Activated naive CD4-positive, alpha-beta T cell treated with anti-CD3 and anti-CD28 coated beads, Interleukin-2, amount 10 ng/mL, durations not matched to agents 7 days and 5 days (primary cell): ENCODE results near the gene CD19.
A peak's percentile ranks its signal among the peaks of the same experiment; 100 is the strongest.
"Not testable (repeated sequence)": the region's sequence is repeated elsewhere in the genome, so short reads cannot be mapped to it uniquely, and the experiment has no call there.

Experiments used
- CTCF ChIA-PET: fragments of 350-600 bp; sonication (Branson Sonifier 250); formaldehyde crosslinking; loops from one replicate; lab custom pipeline; 2021; ENCODE audit warnings: antibody characterized with exemption; lab: Charles Lee
- DNase-seq: peaks from one replicate; pipeline ENCODE4 v3.0.0-alpha.2; 2020
- H3K27ac Mint-ChIP-seq: one replicate; pipeline ENCODE4 v1.8.0; 2021; ENCODE audit warnings: mild to moderate bottlenecking, moderate library complexity, mixed read lengths
- H3K27me3 Mint-ChIP-seq: one replicate; pipeline ENCODE4 v1.8.0; 2021; ENCODE audit warnings: mild to moderate bottlenecking, mixed read lengths
- H3K36me3 Mint-ChIP-seq: one replicate; pipeline ENCODE4 v1.8.0; 2021; ENCODE audit warnings: mixed read lengths
- H3K4me1 Mint-ChIP-seq: one replicate; pipeline ENCODE4 v1.8.0; 2021; ENCODE audit warnings: mixed read lengths
- H3K4me3 Mint-ChIP-seq: one replicate; pipeline ENCODE4 v1.8.0; 2021; ENCODE audit warnings: mild to moderate bottlenecking, moderate library complexity, mixed read lengths
- H3K9me3 Mint-ChIP-seq: one replicate; pipeline ENCODE4 v1.8.0; 2021; ENCODE audit warnings: mixed read lengths

The CD19 gene

GRCh38 chr16:28923231-28923587, 8.6 kb upstream of the CD19 start:
- peak overlapping the region; percentile 36 for H3K4me3 Mint-ChIP-seq
- peaks cover 25% of the 10 kb centered on the region for H3K4me1 Mint-ChIP-seq
- CTCF ChIA-PET: interaction anchor here (0.8 to 1.8 kb wide), 4 partner anchors 13 to 49 kb away, joined by 3 to 10 read pairs (median 4); no protein-coding TSS in a partner anchor
- peak overlapping the region; percentile 74 for H3K27ac Mint-ChIP-seq
- H3K9me3 Mint-ChIP-seq: no peaks in the 10 kb centered on the region
- H3K36me3 Mint-ChIP-seq: peaks cover 19% of the 10 kb centered on the region
- no peak for DNase-seq
- H3K27me3 Mint-ChIP-seq: no peaks in the 10 kb centered on the region

GRCh38 chr16:28923652-28924398, 7.9 kb upstream of the CD19 start:
- DNase-seq: no peak
- Mint-ChIP-seq H3K36me3 (peaks cover 19% of the 10 kb centered on the region), H3K27ac (peak overlapping the region; percentile 99), H3K27me3 (no peaks in the 10 kb centered on the region), H3K4me3 (peak overlapping the region; percentile 94), H3K4me1 (peaks cover 25% of the 10 kb centered on the region), H3K9me3 (no peaks in the 10 kb centered on the region)
- CTCF ChIA-PET: interaction anchor here (1.4 to 1.8 kb wide), 2 partner anchors 13 to 21 kb away, joined by 4 to 10 read pairs; no protein-coding TSS in a partner anchor

GRCh38 chr16:28924399-28924761, 7.4 kb upstream of the CD19 start:
- Mint-ChIP-seq H3K9me3 (no peaks in the 10 kb centered on the region), H3K27ac (peak overlapping the region; percentile 99), H3K4me1 (peaks cover 25% of the 10 kb centered on the region), H3K27me3 (no peaks in the 10 kb centered on the region), H3K36me3 (peaks cover 16% of the 10 kb centered on the region), H3K4me3 (peak overlapping the region; percentile 94)
- DNase-seq: no peak
- CTCF ChIA-PET: no interaction called here

GRCh38 chr16:28924762-28925385, 6.9 kb upstream of the CD19 start, which contains the start of gene RABEP2:
TSS of gene RABEP2 (minus strand) at chr16:28925238. CDS start at chr16:28925163, 75 bp downstream.
- peak; percentile 96 for DNase-seq
- Mint-ChIP-seq H3K36me3 (peaks cover 13% of the 10 kb centered on the region), H3K4me1 (peaks cover 25% of the 10 kb centered on the region), H3K27ac (peak within 1 kb of the TSS; percentile 99), H3K4me3 (peak within 1 kb of the TSS; percentile 94), H3K9me3 (no peaks in the 10 kb centered on the region), H3K27me3 (no peaks in the 10 kb centered on the region)
- CTCF ChIA-PET: interaction anchor here (0.6 to 1.6 kb wide), 2 partner anchors 11 to 20 kb away, joined by 3 to 4 read pairs; no protein-coding TSS in a partner anchor

GRCh38 chr16:28925386-28926228, 6.2 kb upstream of the CD19 start:
- Mint-ChIP-seq H3K27me3 (no peaks in the 10 kb centered on the region), H3K4me1 (peaks cover 28% of the 10 kb centered on the region), H3K36me3 (peaks cover 12% of the 10 kb centered on the region)

GRCh38 chr16:28926284-28926683, 5.5 kb upstream of the CD19 start:
- CTCF ChIA-PET: interaction anchor here (1.6 to 2.0 kb wide), 2 partner anchors 10 to 19 kb away, joined by 3 to 8 read pairs; no protein-coding TSS in a partner anchor
- DNase-seq, H3K27me3 Mint-ChIP-seq, H3K36me3 Mint-ChIP-seq, H3K9me3 Mint-ChIP-seq: not testable (repeated sequence)
- peaks cover 34% of the 10 kb centered on the region for H3K4me1 Mint-ChIP-seq
- H3K27ac Mint-ChIP-seq: peak overlapping the region; percentile 99
- H3K4me3 Mint-ChIP-seq: peak overlapping the region; percentile 94

More at GRCh38 chr16:28925386-28926228, 6.2 kb upstream of the CD19 start:
- Mint-ChIP-seq H3K9me3 (no peaks in the 10 kb centered on the region), H3K27ac (peak overlapping the region; percentile 99), H3K4me3 (peak overlapping the region; percentile 94)
- CTCF ChIA-PET: interaction anchor here (0.6 to 2.0 kb wide), 3 partner anchors 11 to 20 kb away, joined by 3 to 8 read pairs (median 4); no protein-coding TSS in a partner anchor
- peak; percentile 90 for DNase-seq

- Mint-ChIP-seq H3K4me1 (peaks cover 34% of the 10 kb centered on the region), H3K27ac (no peak overlapping the region), H3K36me3 (peaks cover 7% of the 10 kb centered on the region), H3K27me3 (no peaks in the 10 kb centered on the region), H3K4me3 (no peak overlapping the region), H3K9me3 (no peaks in the 10 kb centered on the region)
- DNase-seq: no peak
- CTCF ChIA-PET: interaction anchor here (2.0 kb wide), 1 partner anchor 17 kb away, joined by 8 read pairs; no protein-coding TSS in a partner anchor
Measured at GRCh38 chr16:28927815-28928214, 4.0 kb upstream of the CD19 start.

GRCh38 chr16:28930203-28930602, 1.6 kb upstream of the CD19 start:
- CTCF ChIA-PET: no interaction called here
- Mint-ChIP-seq H3K4me3 (no peak overlapping the region), H3K27ac (no peak overlapping the region), H3K27me3 (peaks cover under 1% of the 10 kb centered on the region), H3K36me3 (peaks cover 4% of the 10 kb centered on the region), H3K4me1 (peaks cover 28% of the 10 kb centered on the region), H3K9me3 (no peaks in the 10 kb centered on the region)
- DNase-seq: no peak

GRCh38 chr16:28930652-28931051, 1.1 kb upstream of the CD19 start:
- peaks cover 5% of the 10 kb centered on the region for H3K27me3 Mint-ChIP-seq
- CTCF ChIA-PET: no interaction called here
- H3K4me1 Mint-ChIP-seq: peaks cover 30% of the 10 kb centered on the region
- H3K36me3 Mint-ChIP-seq: peaks cover 2% of the 10 kb centered on the region
- H3K9me3 Mint-ChIP-seq: no peaks in the 10 kb centered on the region
- H3K27ac Mint-ChIP-seq: peak overlapping the region; percentile 35
- DNase-seq: no peak
- no peak overlapping the region for H3K4me3 Mint-ChIP-seq

GRCh38 chr16:28932339-28933141, 769 bp downstream of the CD19 start:
- Mint-ChIP-seq H3K36me3 (no peaks in the 10 kb centered on the region), H3K4me1 (peaks cover 37% of the 10 kb centered on the region), H3K27ac (no peak overlapping the region), H3K27me3 (peaks cover 18% of the 10 kb centered on the region), H3K4me3 (no peak overlapping the region), H3K9me3 (no peaks in the 10 kb centered on the region)
- CTCF ChIA-PET: interaction anchor here (1.8 to 2.2 kb wide), 2 partner anchors 13 to 59 kb away, joined by 4 to 7 read pairs; no protein-coding TSS in a partner anchor
- DNase-seq: no peak

GRCh38 chr16:28933171-28933570, 1.4 kb downstream of the CD19 start:
- H3K27me3 Mint-ChIP-seq: peaks cover 25% of the 10 kb centered on the region
- DNase-seq: no peak
- no peak overlapping the region for H3K4me3 Mint-ChIP-seq
- H3K9me3 Mint-ChIP-seq: no peaks in the 10 kb centered on the region
- no peak overlapping the region for H3K27ac Mint-ChIP-seq
- no peaks in the 10 kb centered on the region for H3K36me3 Mint-ChIP-seq
- peaks cover 34% of the 10 kb centered on the region for H3K4me1 Mint-ChIP-seq
- CTCF ChIA-PET: interaction anchor here (1.8 to 2.2 kb wide), 2 partner anchors 12 to 59 kb away, joined by 4 to 7 read pairs; no protein-coding TSS in a partner anchor

GRCh38 chr16:28935346-28935745, 3.6 kb downstream of the CD19 start:
- H3K27ac Mint-ChIP-seq: no peak overlapping the region
- H3K4me1 Mint-ChIP-seq: peaks cover 34% of the 10 kb centered on the region
- no peaks in the 10 kb centered on the region for H3K9me3 Mint-ChIP-seq
- H3K4me3 Mint-ChIP-seq: peak overlapping the region; percentile 29
- peaks cover 34% of the 10 kb centered on the region for H3K27me3 Mint-ChIP-seq
- H3K36me3 Mint-ChIP-seq: no peaks in the 10 kb centered on the region
- no peak for DNase-seq
- CTCF ChIA-PET: interaction anchor here (1.8 kb wide), 1 partner anchor 9 kb away, joined by 12 read pairs; no protein-coding TSS in a partner anchor
